ENCODE data around the gene CBX1.
"Not testable (repeated sequence)": the region's sequence is repeated elsewhere in the genome, so short reads cannot be mapped to it uniquely, and the experiment has no call there.

The CBX1 gene

GRCh38 chr17:48070195-48070594, 31.1 kb downstream of the CBX1 start:
- no peak for DNase-seq

- no peak for DNase-seq
Measured at GRCh38 chr17:48068491-48068961, 32.8 kb downstream of the CBX1 start.

- not testable (repeated sequence) for DNase-seq
Measured at GRCh38 chr17:48067808-48068207, 33.5 kb downstream of the CBX1 start.

GRCh38 chr17:48067245-48067644, 34.0 kb downstream of the CBX1 start:
- DNase-seq, result no peak

GRCh38 chr17:48066656-48067055, 34.6 kb downstream of the CBX1 start:
- no peak for DNase-seq

- DNase-seq, result no peak
Measured at GRCh38 chr17:48066192-48066591, 35.1 kb downstream of the CBX1 start.

GRCh38 chr17:48064638-48065037, 36.6 kb downstream of the CBX1 start:
- DNase-seq, result no peak

- no peak for DNase-seq
Measured at GRCh38 chr17:48062273-48062672, 39.0 kb downstream of the CBX1 start.

- DNase-seq, result no peak
Measured at GRCh38 chr17:48060249-48060648, 41.0 kb downstream of the CBX1 start.

GRCh38 chr17:48059125-48059668, 42.1 kb downstream of the CBX1 start:
- DNase-seq, result no peak

- no peak for DNase-seq
Measured at GRCh38 chr17:48058393-48059124, 42.7 kb downstream of the CBX1 start.

- DNase-seq, result no peak
Measured at GRCh38 chr17:48057626-48058025, 43.7 kb downstream of the CBX1 start.

- no peak for DNase-seq
Measured at GRCh38 chr17:48056879-48057278, 44.4 kb downstream of the CBX1 start.

GRCh38 chr17:48056246-48056745, 45.0 kb downstream of the CBX1 start:
- no peak for DNase-seq

- DNase-seq, result peak; percentile 79
Measured at GRCh38 chr17:48055531-48056245, 45.6 kb downstream of the CBX1 start.

GRCh38 chr17:48054238-48055185, 46.8 kb downstream of the CBX1 start:
- peak; percentile 82 for DNase-seq

- DNase-seq, result no peak
Measured at GRCh38 chr17:48053758-48054237, 47.5 kb downstream of the CBX1 start.

- DNase-seq, result no peak
Measured at GRCh38 chr17:48052956-48053757, 48.1 kb downstream of the CBX1 start.

- no peak for DNase-seq
Measured at GRCh38 chr17:48051706-48052486, 49.4 kb downstream of the CBX1 start.

GRCh38 chr17:48051283-48051682, 50.0 kb downstream of the CBX1 start:
- DNase-seq, result no peak
